Glomerular visceral epithelial cell (primary cell): ENCODE data around the gene DLG1.

Experiments
- DNase-seq: peaks from one replicate; pipeline ENCODE4 v3.0.0-alpha.2; 2016; ENCODE audit errors: extremely low spot score

DLG1 gene

DNA sequence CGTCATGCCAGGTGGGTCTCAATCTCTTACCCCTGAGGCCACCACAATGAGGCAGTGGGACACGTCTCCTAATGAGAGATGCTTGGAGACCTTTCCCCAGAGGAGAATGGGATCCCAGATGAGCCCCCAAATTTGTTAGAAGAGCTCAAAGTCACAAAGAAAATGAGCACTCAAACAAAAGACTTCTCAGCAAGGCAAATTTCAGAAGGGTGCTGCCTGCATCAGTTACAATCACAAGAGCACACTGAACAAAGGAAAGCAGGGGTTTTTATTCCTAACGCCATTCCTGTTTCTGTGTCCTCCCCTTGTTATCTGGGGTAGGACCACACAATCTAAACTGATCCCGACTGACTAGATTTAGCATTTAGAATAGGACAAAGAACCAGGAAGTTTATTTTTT is 50.1 kb downstream of the DLG1 start:
- no peak for DNase-seq

- no peak for DNase-seq
These were observed 53.7 kb downstream of the DLG1 start for GRCh38 chr3:197244751-197245150.

DNA sequence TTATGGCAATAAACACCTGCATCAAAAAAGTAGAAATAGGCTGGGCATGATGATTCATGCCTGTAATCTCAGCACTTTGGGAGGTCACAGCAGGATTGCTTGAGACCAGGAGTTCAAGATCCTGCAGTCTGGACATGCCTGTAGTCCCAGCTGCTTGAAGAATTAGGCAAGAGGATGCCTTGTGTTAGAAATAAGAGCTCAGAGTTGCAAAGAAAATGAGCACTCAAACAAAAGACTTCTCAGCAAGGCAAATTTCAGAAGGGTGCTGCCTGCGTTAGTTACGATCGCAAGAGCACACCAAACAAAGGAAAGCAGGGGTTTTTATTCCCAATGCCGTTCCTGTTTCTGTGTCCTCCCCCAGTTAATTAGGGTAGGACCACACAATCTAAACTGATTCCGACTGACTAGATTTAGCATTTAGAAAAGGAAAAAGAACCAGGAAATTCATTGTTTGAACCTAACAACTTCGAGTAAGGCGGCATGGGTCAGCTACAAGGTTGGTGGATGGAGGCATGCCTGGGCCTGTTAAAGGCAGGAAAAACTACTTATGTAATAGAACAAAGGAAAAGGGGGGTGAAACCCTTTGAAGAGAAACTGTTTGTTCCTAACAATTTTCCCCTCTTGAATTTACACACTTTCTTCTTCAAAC is 55.5 kb downstream of the DLG1 start:
- no peak for DNase-seq

DNA sequence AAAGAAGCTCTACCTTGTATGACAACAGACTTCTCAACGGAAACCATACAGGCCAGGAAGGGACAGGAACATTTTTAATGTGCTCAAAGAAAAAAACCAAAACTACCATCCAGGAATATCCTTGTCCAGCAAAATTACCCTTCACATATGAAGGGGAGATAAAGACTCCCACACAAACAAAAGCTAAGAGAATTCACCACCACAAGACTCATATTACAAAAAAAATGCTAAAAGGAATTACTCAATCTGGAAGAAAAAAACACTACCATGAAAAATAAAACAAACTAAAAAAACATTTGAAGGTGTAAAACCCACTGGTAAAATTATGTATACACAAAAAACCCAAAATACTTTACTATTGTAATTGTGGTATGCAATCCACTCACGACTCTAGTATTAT is 57.2 kb downstream of the DLG1 start:
- no peak for DNase-seq

- DNase-seq: no peak
These were observed 58.6 kb downstream of the DLG1 start for GRCh38 chr3:197239857-197240256.

DNA sequence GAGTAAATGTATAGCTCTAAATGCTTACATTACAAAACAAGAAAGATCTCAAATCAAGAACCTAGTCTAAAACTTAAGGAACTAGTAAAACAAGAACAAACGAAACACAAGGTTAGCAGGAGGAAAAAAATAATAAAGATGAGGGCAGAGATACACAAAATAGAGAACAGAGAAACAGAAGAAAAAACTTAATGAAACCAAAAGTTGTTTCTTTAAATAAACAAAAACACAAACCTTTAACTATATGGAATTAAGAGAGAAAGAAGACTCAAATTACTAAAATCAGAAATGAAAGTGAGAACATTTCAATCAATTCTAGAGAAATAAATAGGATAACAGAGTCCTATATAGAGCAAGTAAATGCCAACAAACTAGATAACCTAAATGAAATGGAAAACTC is 59.6 kb downstream of the DLG1 start:
- DNase-seq: no peak

DNA sequence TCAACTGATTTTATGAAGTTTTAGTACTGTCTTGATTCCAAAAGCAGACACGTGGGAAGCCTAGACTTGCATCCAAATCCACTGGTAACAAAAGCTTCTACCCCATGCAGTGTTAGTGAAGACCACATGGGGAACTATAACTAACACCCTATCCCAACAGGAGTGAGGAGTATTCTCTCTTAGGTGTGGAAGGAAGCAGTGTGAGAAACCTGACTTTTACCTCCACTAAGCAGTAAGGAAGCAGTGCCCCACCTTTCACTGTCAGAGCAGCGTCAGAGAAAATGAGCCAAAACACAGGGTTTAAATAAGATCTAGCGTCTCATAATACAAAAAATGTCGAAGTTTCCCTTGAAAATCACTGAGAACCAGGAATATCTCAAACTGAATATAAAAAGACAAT is 60.5 kb downstream of the DLG1 start:
- no peak for DNase-seq

GRCh38 chr3:197236362-197236761 is 62.0 kb downstream of the DLG1 start:
- no peak for DNase-seq

DNA sequence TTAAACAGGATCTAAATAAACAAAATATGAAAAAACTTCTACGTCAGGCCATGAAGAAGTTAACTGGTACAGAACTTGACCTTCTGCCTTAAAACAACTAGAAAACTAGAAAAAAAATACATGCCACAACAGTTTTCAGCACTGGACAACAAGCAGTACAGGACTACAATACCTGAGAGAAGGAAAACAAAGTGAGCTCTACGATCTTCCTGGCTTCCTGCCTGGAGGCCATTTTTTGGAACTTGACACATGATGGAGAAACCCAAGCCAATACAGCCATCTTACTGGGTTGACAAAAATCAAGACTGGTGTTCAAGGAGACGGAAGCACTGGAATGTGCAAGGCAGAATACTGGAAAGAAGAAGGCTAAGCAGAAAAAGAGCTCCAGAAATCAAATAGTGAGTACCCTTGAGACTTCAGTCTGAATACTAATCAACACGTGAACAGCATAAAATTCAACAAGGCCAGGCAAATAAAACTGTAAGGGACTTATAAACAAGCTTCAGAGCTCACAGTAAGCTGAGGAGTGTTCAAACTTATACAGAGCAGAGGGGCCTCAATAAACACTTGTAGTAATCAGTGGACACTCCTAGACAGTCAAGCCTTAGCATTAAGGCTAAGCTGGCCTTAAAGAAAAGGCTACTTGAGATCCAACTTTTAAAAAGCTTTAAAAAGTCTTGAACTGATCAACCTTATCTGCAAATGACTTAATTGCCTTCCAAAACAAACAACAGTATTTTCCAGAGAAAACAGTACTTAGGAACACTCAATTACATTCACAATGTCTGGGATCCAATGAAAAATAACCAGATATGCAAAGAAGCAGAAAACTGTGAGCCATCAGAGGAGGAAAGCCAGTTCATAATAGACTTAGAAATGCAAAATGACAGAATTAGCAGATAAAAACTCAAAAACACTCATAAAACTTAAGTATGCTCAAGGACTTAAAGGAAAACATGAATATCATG is 63.2 kb downstream of the DLG1 start:
- no peak for DNase-seq

DNA sequence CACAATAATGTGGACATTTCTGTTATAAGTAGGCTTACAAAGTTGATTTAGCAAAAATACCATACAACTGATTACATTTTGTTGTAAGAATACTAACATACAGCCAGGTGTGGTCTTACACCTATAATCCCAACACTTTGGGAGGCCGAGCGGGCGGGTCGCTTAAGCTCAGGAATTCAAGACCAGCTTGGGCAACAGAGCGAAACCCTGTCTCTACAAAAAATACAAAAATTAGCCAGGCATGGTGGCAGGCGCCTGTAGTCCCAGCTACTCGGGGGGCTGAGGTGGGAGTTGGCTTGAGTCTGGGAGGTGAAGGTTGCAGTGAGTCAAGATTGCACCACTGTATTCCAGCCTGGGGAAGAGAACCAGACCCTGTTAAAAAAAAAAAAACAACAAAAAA is 67.1 kb downstream of the DLG1 start:
- DNase-seq: no peak

DNA sequence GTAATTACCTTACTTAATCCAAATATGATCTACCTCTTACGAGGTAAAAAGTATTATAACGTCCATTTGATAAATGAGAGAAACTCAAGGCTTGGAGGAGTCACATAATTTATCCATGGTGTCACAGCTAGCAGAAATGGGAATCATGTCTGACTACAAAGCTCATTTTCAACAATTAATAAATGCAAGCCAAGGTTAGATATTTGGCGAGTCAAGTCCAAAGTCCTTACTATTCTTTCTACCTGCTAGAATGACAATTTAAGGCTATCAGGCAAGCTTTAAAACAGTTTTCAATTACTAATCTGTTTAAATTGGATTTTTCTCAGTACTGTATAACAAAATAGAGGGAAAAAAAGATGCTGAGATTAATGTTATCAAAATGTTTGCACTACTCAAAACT is 68.6 kb downstream of the DLG1 start:
- DNase-seq: no peak

- no peak for DNase-seq
These were observed 69.2 kb downstream of the DLG1 start for GRCh38 chr3:197229178-197229577.

- DNase-seq: no peak
These were observed 70.4 kb downstream of the DLG1 start for GRCh38 chr3:197227780-197228574.

DNA sequence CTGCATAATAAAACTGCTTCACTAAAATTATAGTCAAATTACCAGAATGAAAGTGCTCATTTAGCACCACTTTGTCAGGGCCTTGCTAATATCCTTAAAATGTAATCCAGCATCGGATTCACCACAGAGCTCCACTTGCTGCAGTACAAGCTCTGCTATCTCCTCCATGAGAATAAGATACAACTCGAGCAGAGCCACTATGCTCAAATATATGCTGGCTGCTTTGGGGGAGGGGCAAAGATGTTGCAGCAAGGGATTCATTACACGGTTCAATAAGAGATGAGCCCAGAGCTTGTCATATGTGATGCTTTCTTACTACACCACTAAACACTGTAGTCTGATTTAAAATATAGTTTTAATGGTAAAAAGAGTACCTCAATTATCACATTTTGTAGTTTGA is 72.2 kb downstream of the DLG1 start:
- peak; percentile 40 for DNase-seq

DNA sequence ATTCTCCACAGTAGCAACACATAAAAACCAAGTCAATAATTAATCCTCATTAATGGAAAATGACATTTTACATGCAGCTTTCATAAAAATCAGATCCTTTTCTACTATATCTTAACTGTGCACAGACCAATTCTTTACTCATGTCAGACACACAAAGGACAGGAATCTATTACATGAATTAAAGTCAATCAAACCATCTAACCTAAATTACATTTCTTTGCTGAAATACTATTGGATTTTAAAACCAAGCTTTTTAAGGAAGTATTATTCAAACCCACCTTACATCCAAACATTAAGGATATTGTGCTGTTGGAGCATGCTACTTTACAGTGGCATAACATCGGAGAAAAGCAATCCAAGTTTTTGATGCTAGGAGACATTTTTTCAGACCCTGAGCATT is 72.8 kb downstream of the DLG1 start:
- DNase-seq: no peak

DNA sequence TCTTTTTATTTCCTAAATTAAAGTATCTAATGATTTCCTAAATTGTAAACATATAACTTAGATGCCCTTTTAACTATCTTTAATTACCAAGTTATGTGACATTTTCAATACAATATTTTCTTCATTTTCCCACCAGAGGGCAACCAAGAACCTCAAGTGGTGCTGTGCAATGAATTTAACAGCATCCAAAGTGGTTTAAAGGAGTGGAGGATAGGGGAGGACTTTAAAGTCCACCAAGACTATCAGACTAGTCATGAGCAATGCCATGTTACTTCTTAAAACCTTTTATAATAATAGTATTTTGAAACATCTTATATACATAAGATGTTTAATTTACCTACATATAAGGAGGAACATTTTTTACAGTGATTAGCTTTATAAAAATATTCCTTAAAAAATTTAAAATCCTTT is 74.4 kb downstream of the DLG1 start:
- DNase-seq: peak; percentile 54

DNA sequence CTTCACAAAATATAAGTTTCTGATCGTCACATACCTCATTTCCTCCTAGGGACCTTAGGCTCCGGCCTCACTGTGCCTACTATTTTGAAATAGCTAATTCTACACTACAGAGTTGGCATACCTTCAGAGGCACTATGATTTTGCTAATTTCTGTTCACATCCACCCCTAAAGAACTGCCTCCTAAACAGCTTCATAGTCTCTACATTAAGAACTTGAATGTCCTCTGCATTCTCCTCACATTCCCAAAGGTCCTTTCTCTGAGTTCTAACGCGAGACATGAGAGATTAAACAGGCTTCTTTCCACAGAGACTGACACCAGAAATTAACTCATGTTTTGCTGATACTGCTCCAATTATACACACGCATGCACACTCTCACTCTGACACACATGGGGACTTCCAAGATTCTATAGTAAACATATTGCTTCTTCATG is 75.5 kb downstream of the DLG1 start:
- DNase-seq: no peak

GRCh38 chr3:197219619-197220018 is 78.8 kb downstream of the DLG1 start:
- DNase-seq: no peak

DNA sequence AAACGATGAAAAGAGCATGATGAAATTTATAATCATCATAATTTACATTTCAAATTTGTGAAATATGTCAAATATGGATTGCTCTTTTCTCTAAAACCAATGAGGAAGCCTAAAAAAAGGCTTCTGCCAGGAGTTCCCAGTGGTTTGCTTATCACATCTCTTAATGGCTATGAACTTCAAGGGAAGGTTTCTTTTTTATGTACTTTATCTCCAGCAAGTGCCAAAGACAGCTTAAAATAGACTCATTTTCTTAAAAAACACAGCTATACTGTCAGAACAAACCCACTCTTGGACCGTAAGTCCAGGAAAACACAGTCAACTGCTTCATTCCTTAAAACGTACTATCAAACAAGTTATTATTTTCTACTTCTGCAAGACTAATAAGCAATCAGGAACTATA is 80.2 kb downstream of the DLG1 start:
- DNase-seq: no peak

DNA sequence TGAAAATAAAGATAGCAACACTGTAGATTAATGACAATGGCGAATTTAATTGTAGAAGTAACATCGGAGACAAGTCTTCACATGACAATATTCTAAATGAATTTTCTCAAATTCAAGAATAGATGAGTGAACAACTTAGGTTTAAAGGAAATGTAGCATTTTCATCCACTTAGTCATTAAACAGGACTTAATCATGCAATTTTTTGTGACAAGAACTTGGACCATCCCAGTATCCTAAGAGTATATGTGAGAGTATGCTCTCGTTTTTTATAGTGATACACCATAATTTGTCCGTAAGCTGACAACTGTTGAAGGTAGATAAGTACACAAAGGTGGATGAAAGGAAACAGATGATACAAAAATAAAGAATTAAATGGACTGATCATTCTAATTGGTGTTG is 81.5 kb downstream of the DLG1 start:
- no peak for DNase-seq

- DNase-seq: no peak
These were observed 82.1 kb downstream of the DLG1 start for GRCh38 chr3:197216169-197216860.

DNA sequence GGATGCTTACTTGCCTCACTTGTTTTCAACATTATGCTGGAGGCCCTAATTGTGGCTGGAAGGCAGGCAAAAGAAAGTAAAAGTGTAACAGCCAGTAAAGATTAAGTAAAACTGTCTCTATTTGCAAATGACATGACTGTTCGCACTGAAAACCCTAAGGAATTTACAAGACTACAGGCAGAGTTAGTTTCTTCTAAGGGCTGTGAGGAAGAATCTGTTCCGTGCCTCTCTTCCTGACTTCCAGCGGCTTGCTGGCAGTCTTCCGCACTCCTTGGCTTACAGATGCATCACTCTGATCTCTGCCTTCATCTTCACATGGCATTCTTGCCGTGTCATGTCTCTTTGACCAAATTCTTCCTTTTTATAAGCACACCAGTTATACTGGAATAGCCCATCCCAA is 86.1 kb downstream of the DLG1 start:
- no peak for DNase-seq
